ENCODE data around the gene THAP11. TPM values are rescaled to one million over a fixed set of nuclear protein-coding genes. Genes with fewer than 3 reads are reported as not detected.

The THAP11 gene
- total RNA-seq, 1 experiment from 2014 or later = 20.5 TPM

DNA sequence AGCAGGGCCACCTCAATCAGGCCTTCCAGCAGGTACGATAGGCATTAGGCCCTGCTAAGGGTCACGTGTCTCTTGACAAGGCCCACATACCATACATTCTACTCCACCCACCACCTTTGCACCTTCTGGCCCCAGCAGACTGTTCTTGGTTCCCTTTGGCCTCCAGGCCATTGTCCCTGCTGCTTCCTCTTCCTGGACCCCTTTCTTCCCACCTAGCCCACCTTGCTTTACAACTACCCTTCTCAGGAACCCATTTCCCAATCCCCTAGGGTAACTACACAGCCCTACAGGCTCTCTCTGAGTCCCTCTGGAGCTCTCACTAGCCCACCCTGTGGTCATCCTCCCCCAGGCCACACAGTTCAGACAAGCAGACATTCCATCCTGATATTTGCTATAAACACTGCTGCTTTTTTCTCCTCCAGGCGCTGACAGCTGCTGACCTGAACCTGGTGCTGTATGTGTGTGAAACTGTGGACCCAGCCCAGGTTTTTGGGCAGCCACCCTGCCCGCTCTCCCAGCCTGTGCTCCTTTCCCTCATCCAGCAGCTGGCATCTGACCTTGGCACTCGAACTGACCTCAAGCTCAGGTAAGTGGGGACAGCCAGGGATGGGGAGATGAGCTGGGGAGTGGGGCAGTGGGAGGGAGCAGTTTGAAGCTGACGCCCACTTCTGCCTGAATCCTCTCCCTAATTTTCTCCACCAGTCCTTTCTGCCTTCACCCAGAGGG lies 41.2 kb downstream of the THAP11 start:
- H3K36me3 Mint-ChIP-seq (ENCODE audit: insufficient read depth, unreplicated experiment) = peaks cover 52% of the 10 kb centered on the region
- H3K9me3 Mint-ChIP-seq (ENCODE audit: unreplicated experiment) = no peaks in the 10 kb centered on the region
- no peak overlapping the region for H3K4me3 Mint-ChIP-seq (ENCODE audit: unreplicated experiment)
- intact Hi-C loops (cut with micrococcal nuclease) = loop anchor here (1.0 kb wide), 1 partner anchor 45 kb away; no protein-coding TSS in a partner anchor
- H3K4me1 Mint-ChIP-seq (ENCODE audit: insufficient read depth, unreplicated experiment) = peaks cover 17% of the 10 kb centered on the region
- no TSS peak for BruUV-seq (replicated peaks)
- peak overlapping the region; percentile 72 for H3K27ac Mint-ChIP-seq (ENCODE audit: low read depth, unreplicated experiment)
- TF ChIP-seq, protein P1, sequence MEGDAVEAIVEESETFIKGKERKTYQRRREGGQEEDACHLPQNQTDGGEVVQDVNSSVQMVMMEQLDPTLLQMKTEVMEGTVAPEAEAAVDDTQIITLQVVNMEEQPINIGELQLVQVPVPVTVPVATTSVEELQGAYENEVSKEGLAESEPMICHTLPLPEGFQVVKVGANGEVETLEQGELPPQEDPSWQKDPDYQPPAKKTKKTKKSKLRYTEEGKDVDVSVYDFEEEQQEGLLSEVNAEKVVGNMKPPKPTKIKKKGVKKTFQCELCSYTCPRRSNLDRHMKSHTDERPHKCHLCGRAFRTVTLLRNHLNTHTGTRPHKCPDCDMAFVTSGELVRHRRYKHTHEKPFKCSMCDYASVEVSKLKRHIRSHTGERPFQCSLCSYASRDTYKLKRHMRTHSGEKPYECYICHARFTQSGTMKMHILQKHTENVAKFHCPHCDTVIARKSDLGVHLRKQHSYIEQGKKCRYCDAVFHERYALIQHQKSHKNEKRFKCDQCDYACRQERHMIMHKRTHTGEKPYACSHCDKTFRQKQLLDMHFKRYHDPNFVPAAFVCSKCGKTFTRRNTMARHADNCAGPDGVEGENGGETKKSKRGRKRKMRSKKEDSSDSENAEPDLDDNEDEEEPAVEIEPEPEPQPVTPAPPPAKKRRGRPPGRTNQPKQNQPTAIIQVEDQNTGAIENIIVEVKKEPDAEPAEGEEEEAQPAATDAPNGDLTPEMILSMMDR (IDR thresholded peaks at IDR 0.05; ENCODE audit: unreplicated experiment) = no peak
- no peak for DNase-seq (ENCODE audit: unreplicated experiment)
- ChIA-PET CTCF (interaction anchor here (0.6 to 6.4 kb wide), 32 partner anchors 9 to 732 kb away, joined by 3 to 67 read pairs (median 6); partner anchors contain the start of genes CTRL, EDC4, NUTF2 and PSKH1), POLR2A (interaction anchor here (1.6 to 3.5 kb wide), 4 partner anchors 10 to 39 kb away, joined by 4 to 18 read pairs (median 14); partner anchors contain the start of genes EDC4 and PSKH1)
- H3K27me3 Mint-ChIP-seq (ENCODE audit: insufficient read depth, unreplicated experiment) = no peaks in the 10 kb centered on the region

DNA sequence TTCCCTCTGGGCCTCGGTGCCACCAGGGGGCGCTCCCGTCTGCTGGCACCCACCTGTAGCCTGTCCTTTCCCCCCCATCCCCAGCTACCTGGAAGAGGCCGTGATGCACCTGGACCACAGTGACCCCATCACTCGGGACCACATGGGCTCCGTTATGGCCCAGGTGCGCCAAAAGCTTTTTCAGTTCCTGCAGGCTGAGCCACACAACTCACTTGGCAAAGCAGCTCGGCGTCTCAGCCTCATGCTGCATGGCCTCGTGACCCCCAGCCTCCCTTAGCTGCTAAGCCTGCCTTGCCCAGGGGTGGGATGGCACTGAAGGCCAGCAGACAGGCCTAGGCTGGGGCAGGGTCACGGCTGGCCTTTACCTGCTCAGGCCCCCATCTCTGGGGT lies 41.7 kb downstream of the THAP11 start:
- no peaks in the 10 kb centered on the region for H3K27me3 Mint-ChIP-seq (ENCODE audit: insufficient read depth, unreplicated experiment)
- ChIA-PET CTCF (interaction anchor here (0.6 to 6.4 kb wide), 34 partner anchors 9 to 731 kb away, joined by 3 to 67 read pairs (median 6); partner anchors contain the start of genes CTRL, EDC4, NUTF2 and PSKH1), POLR2A (interaction anchor here (0.7 to 3.5 kb wide), 6 partner anchors 9 to 81 kb away, joined by 3 to 18 read pairs (median 12); partner anchors contain the start of genes EDC4, PSKH1 and PSMB10)
- BruUV-seq (replicated peaks) = no TSS peak
- TF ChIP-seq, protein P1 (IDR thresholded peaks at IDR 0.05; ENCODE audit: unreplicated experiment) = peak; percentile 80
- intact Hi-C loops (cut with micrococcal nuclease) = loop anchor here (1.0 kb wide), 2 partner anchors 44 to 156 kb away; no protein-coding TSS in a partner anchor
- peaks cover 17% of the 10 kb centered on the region for H3K4me1 Mint-ChIP-seq (ENCODE audit: insufficient read depth, unreplicated experiment)
- no peak overlapping the region for H3K4me3 Mint-ChIP-seq (ENCODE audit: unreplicated experiment)
- peak; percentile 57 for DNase-seq (ENCODE audit: unreplicated experiment)
- peak overlapping the region; percentile 72 for H3K27ac Mint-ChIP-seq (ENCODE audit: low read depth, unreplicated experiment)
- H3K9me3 Mint-ChIP-seq (ENCODE audit: unreplicated experiment) = no peaks in the 10 kb centered on the region
- H3K36me3 Mint-ChIP-seq (ENCODE audit: insufficient read depth, unreplicated experiment) = peaks cover 46% of the 10 kb centered on the region

DNA sequence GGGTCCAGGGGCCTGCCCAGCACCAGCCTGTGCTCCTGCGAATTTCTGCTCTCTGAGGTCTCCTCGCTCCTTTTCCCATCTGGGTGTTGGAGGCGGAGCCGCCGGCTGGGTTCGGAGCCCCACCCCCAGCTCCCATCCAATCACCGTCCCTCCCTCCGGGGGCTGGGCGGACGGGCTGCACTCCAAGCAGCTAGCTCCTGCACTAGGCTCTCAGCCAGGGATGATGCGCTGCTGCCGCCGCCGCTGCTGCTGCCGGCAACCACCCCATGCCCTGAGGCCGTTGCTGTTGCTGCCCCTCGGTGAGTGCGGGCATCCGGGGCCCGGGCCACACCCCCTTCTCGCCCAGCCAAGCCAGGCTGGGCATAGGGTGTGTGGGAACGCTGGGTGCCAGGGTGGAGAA lies 42.6 kb downstream of the THAP11 start, which contains the start of gene NRN1L:
TSS of gene NRN1L (plus strand) at position 202 of the 400 bp plus-strand sequence. CDS start at position 221, 19 bp downstream.
- DNase-seq (ENCODE audit: unreplicated experiment) = peak; percentile 91
- Mint-ChIP-seq H3K4me1 (ENCODE audit: insufficient read depth, unreplicated experiment) (peaks cover 17% of the 10 kb centered on the region), H3K9me3 (ENCODE audit: unreplicated experiment) (no peaks in the 10 kb centered on the region), H3K27ac (ENCODE audit: low read depth, unreplicated experiment) (peak within 1 kb of the TSS; percentile 72), H3K27me3 (ENCODE audit: insufficient read depth, unreplicated experiment) (no peaks in the 10 kb centered on the region), H3K4me3 (ENCODE audit: unreplicated experiment) (no peak within 1 kb of the TSS), H3K36me3 (ENCODE audit: insufficient read depth, unreplicated experiment) (peaks cover 38% of the 10 kb centered on the region)
- TF ChIP-seq, protein P1 (IDR thresholded peaks at IDR 0.05; ENCODE audit: unreplicated experiment) = no peak
- ChIA-PET CTCF (interaction anchor here (0.7 to 6.4 kb wide), 25 partner anchors 8 to 600 kb away, joined by 3 to 67 read pairs (median 9); partner anchors contain the start of genes EDC4, NUTF2 and PSKH1), POLR2A (interaction anchor here (0.7 to 3.5 kb wide), 8 partner anchors 8 to 1446 kb away, joined by 3 to 18 read pairs (median 6); partner anchors contain the start of genes EDC4, PDF, PSKH1 and PSMB10)
- no TSS peak for BruUV-seq (replicated peaks)
- intact Hi-C loops (cut with micrococcal nuclease) = loop anchor here (1.0 kb wide), 1 partner anchor 156 kb away; no protein-coding TSS in a partner anchor

DNA sequence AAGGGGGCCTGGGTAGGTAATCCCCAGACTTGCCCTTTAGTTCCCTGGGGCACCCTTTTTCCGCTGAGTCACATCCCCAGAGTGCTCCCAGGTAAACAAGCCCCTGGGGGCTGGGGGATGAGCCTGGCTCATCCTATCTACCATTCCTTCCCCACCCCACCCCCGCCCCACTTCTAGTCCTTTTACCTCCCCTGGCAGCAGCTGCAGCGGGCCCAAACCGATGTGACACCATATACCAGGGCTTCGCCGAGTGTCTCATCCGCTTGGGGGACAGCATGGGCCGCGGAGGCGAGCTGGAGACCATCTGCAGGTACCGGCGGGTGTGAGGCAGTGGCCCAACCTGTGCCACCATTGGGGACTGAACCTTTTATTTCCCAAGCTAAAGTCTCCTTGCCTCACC lies 43.4 kb downstream of the THAP11 start:
- H3K27ac Mint-ChIP-seq (ENCODE audit: low read depth, unreplicated experiment) = no peak overlapping the region
- H3K9me3 Mint-ChIP-seq (ENCODE audit: unreplicated experiment) = no peaks in the 10 kb centered on the region
- intact Hi-C loops (cut with micrococcal nuclease) = no loop called here
- BruUV-seq (replicated peaks) = no TSS peak
- no peak for DNase-seq (ENCODE audit: unreplicated experiment)
- ChIA-PET POLR2A (interaction anchor here (1.5 to 3.5 kb wide), 6 partner anchors 7 to 51 kb away, joined by 4 to 18 read pairs (median 12); partner anchors contain the start of genes EDC4, PSKH1 and PSMB10), CTCF (interaction anchor here (0.6 to 6.4 kb wide), 7 partner anchors 15 to 179 kb away, joined by 3 to 67 read pairs (median 3); no protein-coding TSS in a partner anchor)
- peaks cover 17% of the 10 kb centered on the region for H3K4me1 Mint-ChIP-seq (ENCODE audit: insufficient read depth, unreplicated experiment)
- TF ChIP-seq, protein P1 (IDR thresholded peaks at IDR 0.05; ENCODE audit: unreplicated experiment) = no peak
- H3K36me3 Mint-ChIP-seq (ENCODE audit: insufficient read depth, unreplicated experiment) = peaks cover 30% of the 10 kb centered on the region
- H3K27me3 Mint-ChIP-seq (ENCODE audit: insufficient read depth, unreplicated experiment) = no peaks in the 10 kb centered on the region
- no peak overlapping the region for H3K4me3 Mint-ChIP-seq (ENCODE audit: unreplicated experiment)
